ENCODE data around the gene SCAMP4. TPM values are rescaled to one million over a fixed set of nuclear protein-coding genes. Genes with fewer than 3 reads are reported as not detected.

The SCAMP4 gene
- total RNA-seq, 4 donors from 2014 or later: 49.8 to 144 (median 83.9) TPM

GRCh38 chr19:1860821-1861598, 44.2 kb upstream of the SCAMP4 start:
- peak overlapping the region in 3 of 4 donors; percentile 73 to 87 (median 77) for H3K4me3 ChIP-seq
- TF ChIP-seq, protein P1, sequence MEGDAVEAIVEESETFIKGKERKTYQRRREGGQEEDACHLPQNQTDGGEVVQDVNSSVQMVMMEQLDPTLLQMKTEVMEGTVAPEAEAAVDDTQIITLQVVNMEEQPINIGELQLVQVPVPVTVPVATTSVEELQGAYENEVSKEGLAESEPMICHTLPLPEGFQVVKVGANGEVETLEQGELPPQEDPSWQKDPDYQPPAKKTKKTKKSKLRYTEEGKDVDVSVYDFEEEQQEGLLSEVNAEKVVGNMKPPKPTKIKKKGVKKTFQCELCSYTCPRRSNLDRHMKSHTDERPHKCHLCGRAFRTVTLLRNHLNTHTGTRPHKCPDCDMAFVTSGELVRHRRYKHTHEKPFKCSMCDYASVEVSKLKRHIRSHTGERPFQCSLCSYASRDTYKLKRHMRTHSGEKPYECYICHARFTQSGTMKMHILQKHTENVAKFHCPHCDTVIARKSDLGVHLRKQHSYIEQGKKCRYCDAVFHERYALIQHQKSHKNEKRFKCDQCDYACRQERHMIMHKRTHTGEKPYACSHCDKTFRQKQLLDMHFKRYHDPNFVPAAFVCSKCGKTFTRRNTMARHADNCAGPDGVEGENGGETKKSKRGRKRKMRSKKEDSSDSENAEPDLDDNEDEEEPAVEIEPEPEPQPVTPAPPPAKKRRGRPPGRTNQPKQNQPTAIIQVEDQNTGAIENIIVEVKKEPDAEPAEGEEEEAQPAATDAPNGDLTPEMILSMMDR (IDR thresholded peaks at IDR 0.05): no peak
- no peak for TF ChIP-seq POLR2A (IDR thresholded peaks at IDR 0.05)
- H3K9me3 ChIP-seq: no peaks in the 10 kb centered on the region
- peaks cover 62 to 81% (median 64%) of the 10 kb centered on the region in 3 donors for H3K4me1 ChIP-seq
- no peaks in the 10 kb centered on the region for H3K36me3 ChIP-seq
- no peaks in the 10 kb centered on the region for H3K27me3 ChIP-seq
- 10 to 51% methylated on average over 4 to 5 of the region's 28 CpGs for WGBS, 2 donors
- DNase-seq: no peak
- intact Hi-C loops (cut with DNase I): no loop called here
- peak overlapping the region; percentile 77 to 97 (median 96) for H3K27ac ChIP-seq

DNA sequence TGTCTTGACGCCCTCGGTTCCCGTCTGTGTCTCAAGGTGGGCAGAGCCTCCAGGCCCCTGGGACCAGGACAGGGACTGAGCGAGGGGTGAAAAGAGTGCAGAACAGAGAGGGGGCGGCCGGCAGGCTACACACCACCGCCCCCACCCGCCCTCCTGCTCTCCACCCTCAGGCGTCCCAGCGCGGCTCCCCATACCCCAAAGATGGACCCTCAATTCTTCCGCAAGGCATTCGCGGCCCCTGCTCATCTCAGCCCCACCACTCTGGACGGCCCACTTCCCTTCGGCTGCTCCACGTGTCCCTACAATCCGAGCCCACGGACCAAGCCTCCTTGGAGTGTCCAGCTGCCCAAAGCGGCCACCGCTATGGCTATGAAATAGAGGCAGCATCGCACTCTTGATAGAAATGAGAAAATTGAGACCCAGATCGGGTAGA, 43.6 kb upstream of the SCAMP4 start:
- H3K4me1 ChIP-seq: peaks cover 56 to 75% (median 58%) of the 10 kb centered on the region in 3 donors
- intact Hi-C loops (cut with DNase I): no loop called here
- DNase-seq: no peak
- H3K9me3 ChIP-seq: no peaks in the 10 kb centered on the region
- TF ChIP-seq, protein P1 (IDR thresholded peaks at IDR 0.05): no peak
- no peak for TF ChIP-seq POLR2A (IDR thresholded peaks at IDR 0.05)
- 0 to 17% methylated on average over 1 to 12 of the region's 23 CpGs for WGBS, 2 donors
- no peaks in the 10 kb centered on the region for H3K27me3 ChIP-seq
- peak overlapping the region; percentile 73 to 87 (median 82) for H3K4me3 ChIP-seq
- peak overlapping the region; percentile 77 to 97 (median 96) for H3K27ac ChIP-seq
- H3K36me3 ChIP-seq: no peaks in the 10 kb centered on the region

DNA sequence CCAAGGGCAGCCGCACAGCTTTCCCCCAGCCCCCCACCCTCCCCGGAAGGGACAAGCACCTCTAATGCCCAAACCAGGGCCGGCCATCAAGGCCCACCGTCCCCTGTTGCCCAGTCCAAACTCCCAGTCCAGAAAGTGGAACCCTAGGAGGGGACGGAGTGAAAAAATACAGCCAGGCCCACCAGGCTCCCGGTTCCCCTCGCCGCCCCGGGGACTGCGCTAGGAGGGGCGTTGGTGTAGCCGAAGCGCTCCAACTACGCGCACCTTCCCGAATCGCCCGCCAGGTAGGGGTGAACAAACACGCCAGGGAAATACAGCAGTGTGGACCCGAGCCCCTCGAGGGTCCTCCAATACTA, 43.2 kb upstream of the SCAMP4 start:
- Histone ChIP-seq H3K4me1 (peaks cover 54 to 70% (median 55%) of the 10 kb centered on the region in 3 donors), H3K9me3 (no peaks in the 10 kb centered on the region), H3K4me3 (peak overlapping the region; percentile 73 to 87 (median 82)), H3K27ac (peak overlapping the region; percentile 77 to 97 (median 96)), H3K36me3 (peaks cover 0 to 3% (median 0%) of the 10 kb centered on the region in 3 donors), H3K27me3 (no peaks in the 10 kb centered on the region)
- 0% methylated on average over 1 to 3 of the region's 21 CpGs for WGBS, 2 donors
- DNase-seq: no peak
- no peak for TF ChIP-seq POLR2A (IDR thresholded peaks at IDR 0.05)
- TF ChIP-seq, protein P1 (IDR thresholded peaks at IDR 0.05): peak in 2 of 6 experiments; percentile 6 to 31
- intact Hi-C loops (cut with DNase I): no loop called here

GRCh38 chr19:1862424-1863327, 42.5 kb upstream of the SCAMP4 start:
- H3K27ac ChIP-seq: peak overlapping the region; percentile 95 to 97 (median 96)
- peak overlapping the region; percentile 73 to 87 (median 82) for H3K4me3 ChIP-seq
- WGBS, 2 donors: 0% methylated on average over 5 to 6 of the region's 109 CpGs
- no peak for DNase-seq
- intact Hi-C loops (cut with DNase I): no loop called here
- peaks cover 0 to 5% (median 0%) of the 10 kb centered on the region in 3 donors for H3K36me3 ChIP-seq
- H3K9me3 ChIP-seq: no peaks in the 10 kb centered on the region
- TF ChIP-seq POLR2A (IDR thresholded peaks at IDR 0.05): no peak
- TF ChIP-seq, protein P1 (IDR thresholded peaks at IDR 0.05): no peak
- peaks cover 48 to 64% (median 52%) of the 10 kb centered on the region in 3 donors for H3K4me1 ChIP-seq
- H3K27me3 ChIP-seq: no peaks in the 10 kb centered on the region

Measured in esophagus squamous epithelium (tissue), 5 donors.